Measurements from ENCODE around the gene PCDH1.

DNA sequence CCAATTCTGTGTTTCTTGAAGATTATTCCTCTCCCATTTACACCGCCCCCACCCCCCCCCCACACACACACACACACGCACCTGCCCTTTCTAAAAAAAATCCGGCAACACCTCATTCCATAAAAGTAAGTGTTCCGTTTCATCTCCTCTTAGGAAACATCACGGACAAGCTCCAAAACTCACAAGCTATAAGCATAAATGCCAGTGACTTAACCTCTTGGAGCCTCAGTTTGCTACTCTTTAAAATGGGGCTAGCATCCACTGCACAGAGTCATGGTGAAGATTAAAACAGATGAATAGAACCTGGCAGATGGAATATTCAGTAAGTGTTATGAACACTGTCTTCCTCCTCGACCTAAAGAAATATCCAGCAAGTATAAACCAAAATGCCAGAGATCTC, 70.5 kb downstream of the PCDH1 start:
- TF ChIP-seq, protein P1, sequence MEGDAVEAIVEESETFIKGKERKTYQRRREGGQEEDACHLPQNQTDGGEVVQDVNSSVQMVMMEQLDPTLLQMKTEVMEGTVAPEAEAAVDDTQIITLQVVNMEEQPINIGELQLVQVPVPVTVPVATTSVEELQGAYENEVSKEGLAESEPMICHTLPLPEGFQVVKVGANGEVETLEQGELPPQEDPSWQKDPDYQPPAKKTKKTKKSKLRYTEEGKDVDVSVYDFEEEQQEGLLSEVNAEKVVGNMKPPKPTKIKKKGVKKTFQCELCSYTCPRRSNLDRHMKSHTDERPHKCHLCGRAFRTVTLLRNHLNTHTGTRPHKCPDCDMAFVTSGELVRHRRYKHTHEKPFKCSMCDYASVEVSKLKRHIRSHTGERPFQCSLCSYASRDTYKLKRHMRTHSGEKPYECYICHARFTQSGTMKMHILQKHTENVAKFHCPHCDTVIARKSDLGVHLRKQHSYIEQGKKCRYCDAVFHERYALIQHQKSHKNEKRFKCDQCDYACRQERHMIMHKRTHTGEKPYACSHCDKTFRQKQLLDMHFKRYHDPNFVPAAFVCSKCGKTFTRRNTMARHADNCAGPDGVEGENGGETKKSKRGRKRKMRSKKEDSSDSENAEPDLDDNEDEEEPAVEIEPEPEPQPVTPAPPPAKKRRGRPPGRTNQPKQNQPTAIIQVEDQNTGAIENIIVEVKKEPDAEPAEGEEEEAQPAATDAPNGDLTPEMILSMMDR (IDR thresholded peaks at IDR 0.05): no peak
- no peak for TF ChIP-seq POLR2AphosphoS5 (IDR thresholded peaks at IDR 0.05)

Measured in transverse colon (tissue), 4 donors.